Cerebellar cortex (tissue), 1 donor: ENCODE results near the gene MARK1.

Experiments used
- DNase-seq: peaks from one replicate; pipeline ENCODE4 v3.0.0-alpha.2; 2015; ENCODE audit warnings: low spot score

MARK1 gene

DNA sequence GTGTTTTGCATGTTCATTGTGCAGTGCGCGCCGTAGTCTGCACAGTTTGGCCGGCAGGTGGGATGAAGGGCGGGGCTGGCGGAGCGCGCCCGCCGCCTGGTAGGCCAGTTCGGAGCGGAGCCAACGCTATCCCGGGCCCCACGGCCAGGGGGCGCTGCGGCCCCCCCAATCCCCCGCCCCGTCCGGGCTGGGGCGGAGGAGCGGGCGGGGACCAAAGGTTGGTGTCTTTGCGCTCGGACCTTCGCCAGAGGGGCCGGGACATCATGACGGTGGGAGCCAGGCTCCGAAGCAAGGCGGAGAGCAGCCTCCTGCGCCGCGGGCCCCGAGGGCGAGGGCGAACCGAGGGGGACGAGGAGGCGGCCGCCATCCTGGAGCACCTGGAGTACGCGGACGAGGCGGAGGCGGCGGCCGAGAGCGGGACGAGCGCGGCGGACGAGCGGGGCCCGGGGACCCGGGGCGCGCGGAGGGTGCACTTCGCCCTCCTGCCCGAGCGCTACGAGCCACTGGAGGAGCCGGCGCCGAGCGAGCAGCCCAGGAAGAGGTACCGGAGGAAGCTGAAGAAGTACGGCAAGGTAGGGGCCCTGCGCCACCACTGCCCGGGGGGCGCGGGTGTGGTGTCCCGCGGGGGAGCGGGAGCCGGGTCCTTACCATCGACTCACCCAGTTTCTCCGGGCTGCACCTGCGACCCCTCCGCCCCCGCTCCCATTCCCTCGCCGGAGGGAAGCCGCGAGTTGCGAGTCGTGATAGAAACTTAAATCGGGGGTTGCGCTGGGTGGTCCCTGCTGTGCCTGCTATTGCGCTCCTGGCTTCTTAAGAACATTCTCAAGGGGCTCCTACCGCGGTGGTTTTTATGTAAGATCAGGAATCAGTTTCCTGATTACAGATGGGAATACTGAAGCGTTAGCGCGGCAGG is 162.5 kb downstream of the MARK1 start, which contains the start of gene C1orf115:
Gene C1orf115, plus strand, starts transcription at position 224 of the 913 bp plus-strand sequence. Its CDS starts 40 bp downstream, at position 264.
- peak; percentile 78 for DNase-seq

DNA sequence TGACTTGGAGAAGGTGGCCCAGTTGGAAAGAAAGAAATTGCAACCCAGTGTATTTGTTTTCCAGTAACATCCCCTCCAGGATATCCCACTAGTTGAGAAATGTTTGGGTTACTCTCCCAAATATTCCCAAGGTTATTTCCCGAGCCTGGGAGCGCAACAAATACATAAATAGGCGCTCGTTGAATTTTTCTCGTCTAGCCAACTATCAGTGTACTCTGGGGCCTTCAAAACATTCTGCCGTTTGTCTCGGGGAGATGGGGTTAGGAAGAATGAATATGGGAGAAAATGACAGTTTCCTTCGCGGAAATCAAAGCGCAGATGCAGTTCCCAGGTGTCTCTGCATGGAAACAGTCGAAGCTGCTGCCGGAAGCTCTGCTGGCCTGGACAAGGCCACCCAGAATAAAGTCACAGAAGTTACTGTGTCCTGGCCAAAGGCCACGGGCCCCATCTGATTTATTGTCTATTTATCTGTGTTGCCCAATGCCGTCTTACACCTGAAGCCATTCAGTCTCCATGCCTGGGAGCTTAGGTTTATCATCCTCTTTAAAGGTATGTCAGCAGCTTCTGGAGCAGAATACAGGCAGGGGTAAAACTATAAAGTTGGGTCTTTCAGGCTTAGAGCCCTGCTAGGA is 163.2 kb downstream of the MARK1 start:
- DNase-seq: peak; percentile 44

DNA sequence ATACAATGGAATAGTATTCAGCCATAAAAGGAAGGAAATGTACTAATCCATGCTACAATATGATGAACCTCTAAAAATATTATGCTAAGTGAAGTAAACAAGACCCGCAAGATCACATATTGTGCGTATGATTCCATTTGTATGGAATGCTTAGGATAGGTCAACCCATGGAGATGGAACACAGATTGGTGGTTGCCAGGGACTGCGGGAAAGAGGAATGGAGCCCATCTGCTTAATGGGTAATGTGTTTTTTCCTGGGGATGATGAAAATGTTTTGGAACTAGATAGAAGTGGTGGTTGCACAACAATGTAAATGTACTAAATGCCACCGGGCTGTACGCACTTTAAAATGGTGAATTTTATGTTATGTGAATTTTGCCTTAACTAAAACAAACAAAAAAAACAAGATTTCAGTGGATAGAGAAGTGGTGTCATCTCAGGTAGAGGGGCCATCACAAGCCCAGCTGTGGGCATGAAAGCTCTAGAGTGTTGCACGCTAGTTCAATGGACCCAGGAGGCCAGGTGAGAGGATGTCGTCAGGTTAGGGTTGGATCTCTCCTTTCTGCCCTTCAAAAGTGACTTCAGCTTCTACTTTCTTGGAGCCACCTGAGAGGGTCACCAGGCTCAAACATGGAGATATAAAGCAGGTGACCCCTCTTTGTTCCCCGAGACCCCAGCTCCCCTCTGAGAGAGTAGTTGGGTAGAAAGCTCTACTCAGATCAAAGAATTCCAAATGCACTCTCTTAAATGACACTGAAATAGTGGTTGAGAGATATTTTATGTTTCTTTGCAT is 164.7 kb downstream of the MARK1 start:
- no peak for DNase-seq

DNA sequence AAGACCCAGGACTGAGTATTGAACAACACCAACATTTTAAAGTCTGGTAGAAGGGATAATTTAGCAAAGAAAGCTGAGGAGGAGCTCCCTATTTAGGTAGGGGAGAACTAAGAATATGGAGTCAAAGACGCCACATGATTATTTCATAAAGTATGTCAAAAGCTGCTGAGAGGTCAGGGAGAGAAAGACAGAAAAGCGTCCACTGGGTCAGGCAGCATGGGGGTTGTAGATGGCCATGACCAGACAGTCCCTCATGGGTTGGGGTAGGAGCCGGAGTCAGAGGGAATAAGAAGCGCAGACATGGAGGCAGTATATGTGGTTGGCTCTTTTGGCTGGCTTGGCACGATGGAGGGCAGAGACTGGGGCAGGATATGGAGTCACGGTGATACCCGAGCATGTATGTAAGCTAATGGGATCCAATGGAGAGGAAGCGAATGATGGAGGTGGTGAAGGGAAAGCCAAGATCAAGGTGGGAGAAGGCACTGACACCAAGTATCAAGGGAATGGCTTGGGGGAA is 167.0 kb downstream of the MARK1 start:
- DNase-seq: no peak

DNA sequence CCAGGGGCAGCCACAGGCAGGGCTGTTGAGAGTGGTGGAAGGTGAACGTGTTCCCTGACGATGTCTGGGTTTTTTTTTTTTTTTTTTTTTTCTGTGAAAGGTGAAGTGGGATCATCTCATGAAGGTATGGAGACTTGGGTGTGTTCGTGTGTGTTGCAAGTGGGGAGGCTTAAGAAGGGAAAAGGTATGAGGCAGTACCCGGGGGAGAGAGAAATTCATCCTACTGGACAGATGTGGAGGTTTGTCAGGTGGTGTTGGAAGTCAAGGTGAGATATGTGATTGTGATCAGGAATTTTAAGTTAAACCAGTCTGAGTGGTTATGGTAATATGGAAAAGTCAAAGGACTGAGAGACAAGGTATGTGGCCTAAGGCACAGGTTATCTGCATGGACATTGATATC is 167.5 kb downstream of the MARK1 start:
- no peak for DNase-seq

DNA sequence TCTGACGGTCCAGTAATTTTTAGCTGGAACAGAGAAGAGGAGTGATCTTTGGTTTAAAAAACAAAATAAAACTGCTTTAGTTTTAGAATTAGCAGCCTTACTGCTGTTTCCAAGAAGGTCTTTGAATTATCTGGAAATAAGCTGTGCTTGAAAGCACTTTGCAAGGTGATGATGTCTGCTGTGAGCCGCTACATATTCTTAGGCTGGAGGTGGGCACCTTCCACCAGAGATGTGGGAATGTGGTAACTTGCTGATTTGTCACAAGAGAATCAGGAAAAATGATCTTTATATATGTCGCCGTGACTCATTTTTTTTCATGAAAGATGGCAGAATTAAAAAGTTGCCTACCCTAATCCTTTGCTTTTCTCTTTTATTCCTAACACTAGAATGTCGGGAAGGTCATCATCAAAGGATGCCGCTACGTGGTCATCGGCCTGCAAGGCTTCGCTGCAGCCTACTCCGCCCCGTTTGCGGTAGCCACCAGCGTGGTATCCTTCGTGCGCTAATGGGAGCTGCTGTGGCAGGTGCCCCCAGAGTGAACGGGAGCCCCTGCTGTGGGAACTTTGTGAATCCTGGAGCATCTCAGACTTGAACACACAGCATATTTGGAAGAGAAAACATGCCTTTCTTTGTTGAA is 168.4 kb downstream of the MARK1 start:
- no peak for DNase-seq

DNA sequence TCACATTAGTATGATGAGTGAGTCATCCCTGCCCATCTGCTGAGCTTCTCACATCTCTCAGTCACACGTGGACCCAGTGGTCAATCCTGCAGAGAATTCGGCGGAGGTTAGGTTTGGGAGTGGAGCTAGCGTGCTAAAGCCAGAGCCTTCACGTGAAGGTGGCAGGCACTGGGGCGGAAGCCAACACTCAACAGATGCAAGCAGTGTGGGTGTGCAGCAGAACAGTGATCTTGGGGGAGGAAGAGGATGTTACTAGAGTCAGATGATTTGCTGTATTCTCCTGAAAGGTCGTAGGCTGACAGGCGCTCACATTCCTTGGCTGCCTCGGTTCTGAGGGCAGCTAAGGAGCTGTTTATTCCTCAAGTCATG is 168.9 kb downstream of the MARK1 start:
- no peak for DNase-seq

DNA sequence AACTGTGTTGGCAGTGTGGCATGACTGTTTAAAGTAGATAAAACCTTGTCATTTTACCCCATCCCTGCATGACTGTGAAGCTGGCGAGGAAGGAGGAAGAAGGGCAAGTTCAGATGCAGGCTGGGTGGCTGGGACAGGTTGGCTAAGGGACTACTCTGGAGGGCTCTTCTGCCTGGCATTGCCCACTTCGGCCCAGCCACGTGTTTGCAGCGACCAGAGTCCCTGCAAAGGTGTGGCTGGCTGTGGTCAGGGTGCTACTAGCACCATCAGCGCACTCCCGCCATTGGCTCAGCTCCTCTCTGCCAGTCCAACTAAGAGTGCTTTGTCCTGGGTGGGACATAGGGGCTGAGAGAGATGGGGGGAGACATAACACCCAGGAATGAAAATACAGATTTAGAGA is 169.4 kb downstream of the MARK1 start:
- no peak for DNase-seq

DNA sequence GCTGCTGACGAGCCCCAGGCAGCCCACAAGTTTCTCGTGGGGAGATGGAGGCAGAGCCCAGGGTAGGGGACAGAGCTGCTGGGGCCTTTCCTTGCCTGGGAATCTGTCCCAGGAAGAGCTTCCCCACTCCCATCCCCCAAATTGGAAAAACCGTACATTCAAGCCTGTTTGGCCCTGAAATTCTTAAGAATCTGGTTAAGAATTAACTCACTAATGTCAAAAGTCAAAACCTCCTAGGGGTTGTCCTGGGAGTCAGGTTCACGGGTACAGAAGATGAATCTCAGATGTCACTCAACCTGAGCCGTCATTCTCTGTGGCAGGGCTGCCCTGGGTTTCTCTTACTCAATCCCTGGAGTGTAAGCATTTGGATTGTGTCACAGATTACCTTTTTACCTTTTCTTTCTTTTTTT is 170.7 kb downstream of the MARK1 start:
- DNase-seq: no peak

DNA sequence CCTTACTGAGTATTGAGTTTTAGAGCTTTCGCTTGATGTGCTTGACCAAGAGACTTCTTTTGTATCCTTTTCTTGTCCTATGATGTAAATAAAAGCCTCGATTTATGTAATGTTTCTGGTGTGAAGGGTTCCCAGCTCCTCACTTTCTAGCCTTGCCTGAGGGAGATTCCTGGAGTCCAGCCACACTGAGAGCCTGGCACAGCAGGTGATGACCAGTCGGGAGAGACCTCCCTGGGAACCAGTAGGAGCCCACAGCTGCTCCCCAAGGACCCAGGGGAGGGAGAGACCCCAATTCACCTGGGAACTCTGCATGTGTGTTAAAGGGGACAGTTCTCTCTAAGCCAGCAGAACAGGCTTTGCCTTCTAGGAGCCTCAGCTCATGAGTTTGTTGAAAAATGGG is 171.1 kb downstream of the MARK1 start:
- no peak for DNase-seq

DNA sequence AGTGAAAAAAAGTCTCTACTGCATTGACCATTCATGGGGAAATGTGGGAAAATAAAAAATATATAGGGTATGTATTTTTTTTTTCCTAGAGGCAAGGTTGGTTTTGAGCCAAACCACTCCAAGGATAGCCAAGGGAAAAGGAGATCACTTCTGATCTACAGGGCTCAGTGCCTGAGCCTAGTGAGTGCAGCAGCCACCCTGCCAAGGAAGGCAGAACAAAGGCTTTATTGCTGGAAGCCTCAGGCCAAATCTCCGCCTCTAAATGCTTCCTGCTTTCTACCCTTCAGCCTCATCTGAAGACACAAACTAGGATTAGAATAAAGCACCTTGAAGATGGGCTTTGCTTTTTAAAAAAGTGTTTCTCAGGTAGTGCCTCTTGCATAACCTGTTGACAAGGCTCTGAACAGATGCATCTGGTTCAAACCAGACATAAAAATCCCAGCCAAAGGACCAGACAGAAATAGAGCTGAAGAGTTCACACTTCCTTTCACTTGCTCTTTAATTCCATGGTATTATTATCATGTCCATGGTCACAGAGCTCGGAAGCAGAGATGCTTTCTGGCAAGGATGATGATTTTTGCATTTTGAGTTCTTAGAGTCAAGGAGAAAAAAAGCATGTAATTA is 172.7 kb downstream of the MARK1 start:
- DNase-seq: peak; percentile 40

DNA sequence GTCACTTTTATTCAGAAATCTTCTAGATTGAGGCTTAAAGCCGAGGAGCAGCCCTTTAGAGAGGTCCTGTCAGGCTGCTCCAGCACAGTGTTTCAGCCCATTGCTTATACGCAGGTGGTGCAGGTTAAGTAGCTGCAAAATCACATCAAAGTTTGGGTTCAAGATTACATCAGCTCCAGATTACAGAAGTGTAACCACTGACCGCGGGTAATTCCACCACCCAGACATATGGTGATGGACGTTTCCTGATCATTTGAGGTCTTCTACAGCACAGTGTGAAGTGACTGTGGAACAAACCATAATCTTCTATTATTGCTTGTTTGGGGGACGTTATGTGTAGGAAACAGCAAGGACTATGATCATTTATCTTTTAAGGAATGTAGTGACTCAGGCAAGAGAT is 174.0 kb downstream of the MARK1 start:
- no peak for DNase-seq

DNA sequence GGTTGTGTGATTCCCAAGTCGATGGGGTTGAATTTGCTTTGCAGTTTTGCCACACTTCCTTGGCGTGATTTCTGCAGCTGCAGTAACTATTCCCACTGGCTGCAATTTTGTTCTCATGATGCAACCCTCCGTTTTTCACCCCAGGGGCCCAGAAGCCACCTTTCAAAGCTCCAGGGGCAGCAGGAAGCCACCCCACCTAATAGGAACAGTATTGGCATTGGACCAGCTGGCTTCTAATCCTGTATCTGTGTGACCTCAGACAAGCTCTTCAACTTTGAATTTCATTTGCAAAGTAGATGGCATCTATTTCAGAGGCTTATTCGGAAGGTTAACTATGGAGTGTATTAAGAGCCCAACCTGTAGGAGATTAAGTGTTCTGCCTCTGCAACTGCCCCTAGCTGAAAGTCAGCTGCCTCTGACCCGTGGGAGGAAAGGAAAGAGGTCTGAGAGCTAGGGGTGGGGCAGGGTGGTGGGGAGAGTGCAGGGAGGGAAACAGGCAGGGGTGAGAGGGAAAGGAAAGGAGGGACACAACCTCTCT is 174.9 kb downstream of the MARK1 start:
- no peak for DNase-seq

DNA sequence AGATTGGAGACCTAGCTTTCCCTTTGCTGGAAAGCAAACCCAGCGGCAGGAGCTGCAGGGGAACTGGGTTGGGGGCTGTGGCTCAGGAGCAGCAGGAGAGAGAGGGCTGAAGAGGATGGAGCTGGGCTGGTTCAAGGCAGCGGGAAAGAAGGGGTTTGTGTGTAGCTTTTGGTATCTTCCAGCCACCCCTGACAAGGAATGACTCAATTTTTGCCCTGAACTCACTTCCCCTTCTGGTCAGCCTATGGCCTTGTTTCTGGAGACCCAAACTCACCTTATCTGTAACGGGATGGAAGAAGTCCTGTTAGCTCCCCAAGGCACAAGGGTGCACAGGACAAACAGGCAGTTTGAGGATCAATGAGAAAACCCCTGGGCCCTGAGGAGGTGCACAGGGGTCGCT is 175.4 kb downstream of the MARK1 start:
- no peak for DNase-seq

DNA sequence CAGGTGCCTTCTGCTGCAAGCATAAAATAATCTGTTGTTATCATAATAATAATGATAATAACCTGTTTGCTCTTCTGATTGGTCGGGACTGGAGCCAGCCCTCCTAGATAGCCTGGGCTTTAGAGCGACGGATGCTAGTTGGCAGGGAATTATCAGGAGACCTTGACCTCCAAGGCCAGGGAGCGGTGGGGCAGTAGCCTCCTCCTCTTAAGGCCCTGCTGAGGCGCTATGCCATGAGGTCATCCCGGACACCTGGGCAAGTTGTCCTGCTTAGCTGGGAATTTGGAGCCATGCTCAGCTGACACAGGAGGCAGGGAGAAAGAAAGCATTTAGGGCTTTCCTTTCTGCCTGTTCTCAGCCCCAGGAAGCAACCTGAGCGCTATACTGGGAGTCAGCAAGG is 177.8 kb downstream of the MARK1 start:
- no peak for DNase-seq

DNA sequence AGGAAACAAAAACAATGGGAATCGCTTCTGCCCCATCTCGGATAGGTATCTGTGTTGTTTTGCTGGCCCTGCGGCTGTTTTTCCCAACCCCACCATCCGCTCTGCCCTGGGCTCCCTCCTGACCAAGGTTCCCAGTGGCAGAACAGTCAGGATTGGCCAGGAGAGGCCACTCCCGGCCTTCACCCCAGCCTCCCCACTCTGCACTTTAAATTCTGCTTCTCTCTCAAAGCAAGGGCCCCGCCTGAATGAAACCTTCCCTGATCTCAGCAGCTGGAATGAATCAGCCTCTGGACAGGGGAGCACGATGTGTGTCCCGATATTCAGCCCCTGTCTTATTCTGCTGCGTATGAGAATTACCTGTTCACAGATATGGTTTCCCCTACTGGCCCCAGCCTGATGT is 178.5 kb downstream of the MARK1 start:
- no peak for DNase-seq

DNA sequence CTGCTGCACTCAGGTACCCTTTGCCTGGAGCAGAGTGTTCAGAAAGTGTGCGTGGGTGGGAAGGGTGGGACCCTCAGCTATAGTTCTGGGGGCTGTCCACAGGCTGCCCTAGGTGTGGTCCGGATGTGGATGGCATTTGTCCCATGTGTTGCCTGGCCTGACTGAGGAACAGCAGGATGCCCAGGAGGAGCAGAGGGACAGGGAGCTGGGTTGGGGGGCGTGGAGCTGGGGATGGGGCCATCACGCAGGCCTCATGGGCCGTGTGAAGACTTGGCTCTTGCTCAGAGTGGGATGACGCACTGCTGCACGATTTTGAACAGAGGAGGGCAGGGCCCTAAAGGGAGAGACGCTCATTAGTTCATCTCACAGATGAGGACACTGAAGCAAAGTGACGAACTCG is 179.2 kb downstream of the MARK1 start:
- no peak for DNase-seq

DNA sequence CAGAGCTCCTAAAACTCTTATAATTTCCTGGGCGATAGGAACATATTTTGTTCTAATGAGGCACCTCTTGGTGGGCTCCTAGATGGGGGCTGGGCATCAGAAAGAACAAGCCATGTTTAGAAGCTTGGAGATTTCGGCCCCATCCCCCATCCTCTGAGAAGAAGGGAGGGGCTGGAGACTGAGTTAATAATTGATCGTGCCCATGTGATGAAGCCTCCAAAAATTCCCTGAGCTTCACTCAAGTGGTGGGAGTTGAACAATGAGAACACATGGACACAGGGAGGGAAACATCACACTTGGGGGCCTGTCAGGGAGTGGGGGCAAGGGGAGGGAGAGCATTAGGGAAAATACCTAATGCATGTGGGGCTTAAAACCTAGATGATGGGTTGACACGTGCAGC is 180.3 kb downstream of the MARK1 start:
- DNase-seq: no peak

DNA sequence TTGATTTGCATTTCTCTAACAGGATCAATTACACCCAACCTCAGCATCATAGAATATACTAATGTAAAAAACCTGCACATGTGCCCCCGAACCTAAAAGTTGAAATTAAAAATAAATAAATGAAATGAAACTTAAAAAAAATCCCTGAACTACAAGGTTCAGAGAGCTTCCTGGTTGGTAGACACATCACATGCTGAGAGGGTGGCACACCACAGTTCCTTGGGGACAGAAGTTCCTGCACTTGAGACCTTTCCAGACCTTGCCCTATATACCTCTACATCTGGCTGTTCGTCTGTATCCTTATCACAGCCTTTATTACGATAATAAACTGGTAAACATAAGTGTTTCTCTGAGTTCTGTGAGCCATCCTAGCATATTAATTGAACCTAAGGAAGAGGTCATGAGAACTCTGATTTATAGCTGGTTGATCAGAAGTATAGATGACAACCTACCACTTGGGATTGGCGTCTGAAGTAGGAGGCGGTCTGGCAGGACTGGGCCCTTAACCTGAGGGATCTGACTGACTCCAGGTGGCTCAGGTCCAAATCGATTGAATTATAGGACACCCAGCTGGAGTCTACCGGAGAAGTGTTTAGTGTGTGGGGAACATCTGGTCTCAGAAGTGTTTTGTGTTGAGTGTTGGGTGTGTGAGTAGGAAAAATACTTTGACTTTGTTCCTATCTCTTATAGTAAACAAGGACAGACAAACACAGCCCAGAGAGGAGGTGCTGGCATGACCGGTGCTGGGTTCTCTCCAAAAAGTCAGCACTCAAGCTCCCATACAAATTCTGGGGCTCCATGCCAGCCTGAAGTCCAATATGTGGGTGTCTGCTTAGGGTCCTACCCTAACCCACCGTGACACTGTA is 181.2 kb downstream of the MARK1 start:
- no peak for DNase-seq

DNA sequence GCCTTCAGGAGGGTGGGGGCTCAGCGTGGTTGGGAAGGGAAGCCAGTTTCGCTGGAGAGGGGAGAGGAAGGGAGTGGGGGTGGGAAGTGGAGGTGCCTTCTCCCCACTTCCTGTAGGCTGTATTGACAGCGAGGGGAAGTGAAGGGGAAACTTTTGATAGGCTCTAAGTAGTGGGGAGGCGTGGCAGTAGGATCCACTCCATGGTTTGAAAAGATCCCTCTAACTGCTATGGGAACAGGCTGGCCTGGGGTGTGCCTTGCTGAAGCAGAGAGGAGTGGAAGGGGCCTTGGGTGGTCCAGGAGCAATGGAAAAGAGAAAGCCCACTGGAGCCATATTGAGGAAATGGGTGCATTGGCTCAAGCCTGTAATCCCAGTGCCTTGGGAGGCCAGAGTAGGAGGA is 182.4 kb downstream of the MARK1 start:
- no peak for DNase-seq
